KMS-11 (cell line): ENCODE measurements around the gene ABI3BP.

Experiments used
- H2AFZ ChIP-seq: fragments of 200-600 bp; sonication (generic); 2 replicates; pipeline ENCODE4 v1.6.1; 2016; ENCODE audit warnings: antibody characterized with exemption, mixed run types, low read depth
- H3K27ac ChIP-seq: fragments of 200-600 bp; sonication (generic); 2 replicates; pipeline ENCODE4 v1.6.1; 2016; ENCODE audit warnings: mild to moderate bottlenecking, mixed run types
- H3K27me3 ChIP-seq: fragments of 200-600 bp; sonication (generic); 2 replicates; pipeline ENCODE4 v1.6.1; 2017; ENCODE audit warnings: mild to moderate bottlenecking, low read depth, mixed run types, moderate library complexity; ENCODE audit not compliant: insufficient read depth
- H3K36me3 ChIP-seq: fragments of 200-600 bp; sonication (generic); 2 replicates; pipeline ENCODE4 v1.6.1; 2017; ENCODE audit warnings: mild to moderate bottlenecking, mixed run types; ENCODE audit not compliant: insufficient read depth
- H3K4me1 ChIP-seq: fragments of 200-600 bp; sonication (generic); 2 replicates; pipeline ENCODE4 v1.6.1; 2016; ENCODE audit warnings: mild to moderate bottlenecking, low read depth, mixed run types; ENCODE audit not compliant: poor library complexity, severe bottlenecking
- H3K4me2 ChIP-seq: fragments of 200-600 bp; sonication (generic); 2 replicates; pipeline ENCODE4 v1.7.0; 2016; ENCODE audit warnings: mild to moderate bottlenecking, mixed run types
- H3K4me3 ChIP-seq: fragments of 200-600 bp; sonication (generic); IDR thresholded peaks from 2 replicates; pipeline ENCODE4 v1.6.1; 2017; ENCODE audit warnings: low read depth, low read length, mixed read lengths; ENCODE audit not compliant: insufficient read depth
- H3K79me2 ChIP-seq: fragments of 200-600 bp; sonication (generic); 2 replicates; pipeline ENCODE4 v1.6.1; 2016; ENCODE audit warnings: low read depth, mixed run types; ENCODE audit not compliant: insufficient read depth
- H3K9ac ChIP-seq: fragments of 200-600 bp; sonication (generic); 2 replicates; pipeline ENCODE4 v1.6.1; 2016; ENCODE audit warnings: mild to moderate bottlenecking, mixed run types
- H4K20me1 ChIP-seq: fragments of 200-600 bp; sonication (generic); 2 replicates; pipeline ENCODE4 v1.6.1; 2016; ENCODE audit warnings: mild to moderate bottlenecking, mixed run types; ENCODE audit not compliant: insufficient read depth
- CTCF ChIP-seq: fragments of 200-600 bp; sonication (generic); conservative IDR thresholded peaks from 2 replicates; pipeline ENCODE4 v1.6.1; 2017; ENCODE audit warnings: low read depth, mild to moderate bottlenecking, antibody characterized with exemption, low read length, moderate library complexity, mixed read lengths

Gene ABI3BP

DNA sequence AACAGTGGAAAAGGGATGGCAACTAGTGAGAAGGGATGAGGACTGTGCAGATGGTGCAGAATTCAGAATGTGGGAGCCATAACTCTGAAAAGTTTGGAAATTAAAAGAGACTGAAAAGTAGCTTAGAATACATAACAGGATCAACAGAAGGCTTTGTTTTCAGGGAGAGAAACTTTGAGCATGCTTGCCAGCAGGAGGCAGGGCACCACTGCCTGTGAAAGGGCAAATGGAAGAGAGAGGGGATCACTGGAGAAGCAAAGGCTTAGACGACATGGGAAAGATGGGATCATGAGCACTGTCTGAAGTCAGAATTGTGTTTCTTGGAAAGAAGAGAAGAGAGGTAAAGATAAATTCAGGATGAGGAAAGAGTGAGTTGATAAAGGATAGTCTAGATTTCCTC is 99.6 kb downstream of the ABI3BP start:
- Histone ChIP-seq H3K36me3 (no peaks in the 10 kb centered on the region), H2AFZ (no peak overlapping the region), H3K27me3 (no peaks in the 10 kb centered on the region), H3K4me3 (no peak overlapping the region), H3K4me2 (no peak overlapping the region), H3K9ac (no peak overlapping the region), H3K27ac (no peak overlapping the region), H3K4me1 (peaks cover 6% of the 10 kb centered on the region), H4K20me1 (no peaks in the 10 kb centered on the region), H3K79me2 (no peaks in the 10 kb centered on the region)
- TF ChIP-seq CTCF = no peak

DNA sequence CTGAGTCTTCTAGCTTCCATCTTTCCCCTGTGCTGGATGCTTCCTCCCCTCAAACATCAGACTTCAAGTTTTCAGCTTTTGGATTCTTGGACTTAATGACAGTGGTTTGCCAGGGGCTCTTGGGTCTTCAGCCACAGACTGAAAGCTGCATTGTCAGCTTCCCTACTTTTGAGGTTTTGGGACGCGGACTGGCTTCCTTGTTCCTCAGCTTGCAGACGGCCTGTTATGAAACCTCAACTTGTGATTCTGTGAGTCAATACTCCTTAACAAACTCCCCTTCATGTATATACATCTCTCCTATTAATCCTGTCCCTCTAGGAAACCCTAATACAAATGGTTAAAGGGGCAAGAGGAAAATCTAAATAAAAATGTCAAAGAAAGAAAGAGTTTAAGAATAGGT is 100.1 kb downstream of the ABI3BP start:
- peaks cover 1% of the 10 kb centered on the region for H3K4me1 ChIP-seq
- no peak overlapping the region for H3K27ac ChIP-seq
- no peak overlapping the region for H2AFZ ChIP-seq
- H3K36me3 ChIP-seq = no peaks in the 10 kb centered on the region
- no peak overlapping the region for H3K4me2 ChIP-seq
- H3K4me3 ChIP-seq = no peak overlapping the region
- H4K20me1 ChIP-seq = no peaks in the 10 kb centered on the region
- H3K9ac ChIP-seq = no peak overlapping the region
- H3K79me2 ChIP-seq = no peaks in the 10 kb centered on the region
- no peak for TF ChIP-seq CTCF
- no peaks in the 10 kb centered on the region for H3K27me3 ChIP-seq

DNA sequence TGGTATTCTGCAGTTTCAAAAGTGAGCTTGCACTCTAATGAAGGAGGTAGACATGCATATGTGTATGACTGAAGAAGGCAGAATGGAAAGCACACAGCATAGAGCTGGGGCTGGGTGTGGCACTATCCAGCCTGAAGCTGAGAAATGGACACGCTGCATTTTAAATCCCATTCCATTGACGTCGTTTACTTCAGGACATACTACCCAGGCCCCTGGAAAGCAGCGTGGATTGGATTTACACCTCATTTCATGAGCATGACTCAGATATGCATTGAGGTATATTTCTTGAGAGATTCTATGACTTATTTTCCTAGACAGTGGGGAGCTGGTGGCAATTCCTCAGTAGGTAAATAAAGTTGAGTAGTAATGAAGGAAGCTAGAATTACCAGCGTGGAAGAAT is 101.4 kb downstream of the ABI3BP start:
- no peaks in the 10 kb centered on the region for H4K20me1 ChIP-seq
- TF ChIP-seq CTCF = no peak
- no peaks in the 10 kb centered on the region for H3K79me2 ChIP-seq
- H2AFZ ChIP-seq = no peak overlapping the region
- H3K27me3 ChIP-seq = no peaks in the 10 kb centered on the region
- no peak overlapping the region for H3K4me2 ChIP-seq
- no peak overlapping the region for H3K27ac ChIP-seq
- no peak overlapping the region for H3K4me3 ChIP-seq
- H3K4me1 ChIP-seq = no peaks in the 10 kb centered on the region
- H3K9ac ChIP-seq = no peak overlapping the region
- H3K36me3 ChIP-seq = no peaks in the 10 kb centered on the region

GRCh38 chr3:100891033-100891432 is 102.2 kb downstream of the ABI3BP start:
- Histone ChIP-seq H3K9ac (no peak overlapping the region), H3K36me3 (no peaks in the 10 kb centered on the region), H3K4me1 (no peaks in the 10 kb centered on the region), H4K20me1 (no peaks in the 10 kb centered on the region), H3K79me2 (no peaks in the 10 kb centered on the region), H3K27me3 (no peaks in the 10 kb centered on the region), H3K27ac (no peak overlapping the region), H3K4me2 (no peak overlapping the region), H2AFZ (no peak overlapping the region), H3K4me3 (no peak overlapping the region)
- TF ChIP-seq CTCF = no peak

- H3K4me2 ChIP-seq = no peak overlapping the region
- H3K79me2 ChIP-seq = no peaks in the 10 kb centered on the region
- TF ChIP-seq CTCF = no peak
- H3K36me3 ChIP-seq = no peaks in the 10 kb centered on the region
- H4K20me1 ChIP-seq = no peaks in the 10 kb centered on the region
- no peaks in the 10 kb centered on the region for H3K4me1 ChIP-seq
- H3K4me3 ChIP-seq = no peak overlapping the region
- no peak overlapping the region for H2AFZ ChIP-seq
- no peaks in the 10 kb centered on the region for H3K27me3 ChIP-seq
- no peak overlapping the region for H3K27ac ChIP-seq
- no peak overlapping the region for H3K9ac ChIP-seq
Observed at GRCh38 chr3:100888881-100889280, 104.3 kb downstream of the ABI3BP start.
